Activated B cell treated with CpG ODN at 0.5 μM for 24 hours (primary cell): ENCODE results near the gene EGFLAM. TPM values are rescaled to one million over a fixed set of nuclear protein-coding genes. Genes with fewer than 3 reads are reported as not detected.

ENCODE experiments used
- ATAC-seq: fragments of 200-7000 bp; cut with Tn5 transposase; one replicate; pipeline ENCODE4 v1.10.0; 2021; ENCODE audit warnings: low read depth, mild to moderate bottlenecking, moderate library complexity
- CTCF ChIA-PET: fragments of 350-600 bp; sonication (Branson Sonifier 250); formaldehyde crosslinking; loops from one replicate; lab custom pipeline; 2021; ENCODE audit warnings: antibody characterized with exemption; lab: Charles Lee
- POLR2A ChIA-PET: fragments of 350-600 bp; sonication (Branson Sonifier 250); formaldehyde crosslinking; loops from one replicate; lab custom pipeline; 2021; ENCODE audit warnings: antibody characterized with exemption; lab: Charles Lee
- DNase-seq: peaks from one replicate; pipeline ENCODE4 v3.0.0; 2022
- H3K27ac Mint-ChIP-seq: one replicate; pipeline ENCODE4 v1.8.0; 2020; ENCODE audit warnings: mixed read lengths
- H3K27me3 Mint-ChIP-seq: one replicate; pipeline ENCODE4 v1.8.0; 2021; ENCODE audit warnings: mixed read lengths
- H3K36me3 Mint-ChIP-seq: one replicate; pipeline ENCODE4 v1.8.0; 2021; ENCODE audit warnings: low read depth, mixed read lengths
- H3K4me1 Mint-ChIP-seq: one replicate; pipeline ENCODE4 v1.8.0; 2021; ENCODE audit warnings: mixed read lengths
- H3K4me3 Mint-ChIP-seq: one replicate; pipeline ENCODE4 v1.8.0; 2020; ENCODE audit warnings: mild to moderate bottlenecking, mixed read lengths
- H3K9me3 Mint-ChIP-seq: one replicate; pipeline ENCODE4 v1.8.0; 2020; ENCODE audit warnings: mixed read lengths
- intact Hi-C: fragments of 100-400 bp; cut with micrococcal nuclease; formaldehyde crosslinking; loops from one replicate; pipeline ENCODE4 v1.15.1; 2024
- total RNA-seq: library from RNA; stranded (reverse); gene quantifications from 2 replicates; pipeline ENCODE4 v1.2.3, GENCODE V29; 2022
- TF ChIP-seq, protein P1 (sequence below): fragments of 200-600 bp; IDR thresholded peaks from one replicate; pipeline ENCODE4 v1.8.0; 2022; ENCODE audit warnings: antibody characterized with exemption, mild to moderate bottlenecking

EGFLAM gene
- total RNA-seq, 1 donor from 2014 or later: not detected

- POLR2A ChIA-PET: no interaction called here
- ATAC-seq (no peak), DNase-seq (no peak)
- H3K4me3 Mint-ChIP-seq: no peak overlapping the region
- H3K9me3 Mint-ChIP-seq: no peaks in the 10 kb centered on the region
- no peaks in the 10 kb centered on the region for H3K36me3 Mint-ChIP-seq
- H3K4me1 Mint-ChIP-seq: no peaks in the 10 kb centered on the region
- intact Hi-C loops: no loop called here
- CTCF ChIA-PET: no interaction called here
- no peaks in the 10 kb centered on the region for H3K27me3 Mint-ChIP-seq
- H3K27ac Mint-ChIP-seq: no peak overlapping the region
- TF ChIP-seq, protein P1, sequence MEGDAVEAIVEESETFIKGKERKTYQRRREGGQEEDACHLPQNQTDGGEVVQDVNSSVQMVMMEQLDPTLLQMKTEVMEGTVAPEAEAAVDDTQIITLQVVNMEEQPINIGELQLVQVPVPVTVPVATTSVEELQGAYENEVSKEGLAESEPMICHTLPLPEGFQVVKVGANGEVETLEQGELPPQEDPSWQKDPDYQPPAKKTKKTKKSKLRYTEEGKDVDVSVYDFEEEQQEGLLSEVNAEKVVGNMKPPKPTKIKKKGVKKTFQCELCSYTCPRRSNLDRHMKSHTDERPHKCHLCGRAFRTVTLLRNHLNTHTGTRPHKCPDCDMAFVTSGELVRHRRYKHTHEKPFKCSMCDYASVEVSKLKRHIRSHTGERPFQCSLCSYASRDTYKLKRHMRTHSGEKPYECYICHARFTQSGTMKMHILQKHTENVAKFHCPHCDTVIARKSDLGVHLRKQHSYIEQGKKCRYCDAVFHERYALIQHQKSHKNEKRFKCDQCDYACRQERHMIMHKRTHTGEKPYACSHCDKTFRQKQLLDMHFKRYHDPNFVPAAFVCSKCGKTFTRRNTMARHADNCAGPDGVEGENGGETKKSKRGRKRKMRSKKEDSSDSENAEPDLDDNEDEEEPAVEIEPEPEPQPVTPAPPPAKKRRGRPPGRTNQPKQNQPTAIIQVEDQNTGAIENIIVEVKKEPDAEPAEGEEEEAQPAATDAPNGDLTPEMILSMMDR: no peak
Measured at GRCh38 chr5:38290028-38290653, 31.8 kb downstream of the EGFLAM start.

DNA sequence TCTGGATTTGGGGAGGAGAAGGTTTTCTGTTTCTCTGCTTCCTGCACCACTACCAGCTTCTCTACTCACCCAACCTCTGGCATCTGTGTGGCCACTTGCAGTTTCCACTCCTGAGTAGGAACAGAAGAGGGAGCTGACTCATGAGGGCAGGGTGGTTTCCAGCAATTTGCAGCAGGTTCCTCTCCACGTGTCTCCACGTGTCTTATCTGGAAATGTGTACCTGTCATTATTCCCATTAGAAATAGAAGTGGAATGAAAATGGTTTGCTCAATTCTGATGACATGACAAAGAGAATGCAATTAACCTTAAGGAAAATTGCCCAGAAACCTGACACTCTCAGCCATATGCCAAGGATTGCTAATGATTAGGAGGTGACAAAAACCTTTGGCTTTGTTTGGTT is 33.0 kb downstream of the EGFLAM start:
- Mint-ChIP-seq H3K4me3 (no peak overlapping the region), H3K9me3 (no peaks in the 10 kb centered on the region), H3K4me1 (no peaks in the 10 kb centered on the region), H3K27me3 (no peaks in the 10 kb centered on the region), H3K27ac (no peak overlapping the region), H3K36me3 (no peaks in the 10 kb centered on the region)
- no peak for ATAC-seq
- no peak for DNase-seq
- TF ChIP-seq, protein P1: no peak
- POLR2A ChIA-PET: no interaction called here
- CTCF ChIA-PET: no interaction called here
- intact Hi-C loops: no loop called here

DNA sequence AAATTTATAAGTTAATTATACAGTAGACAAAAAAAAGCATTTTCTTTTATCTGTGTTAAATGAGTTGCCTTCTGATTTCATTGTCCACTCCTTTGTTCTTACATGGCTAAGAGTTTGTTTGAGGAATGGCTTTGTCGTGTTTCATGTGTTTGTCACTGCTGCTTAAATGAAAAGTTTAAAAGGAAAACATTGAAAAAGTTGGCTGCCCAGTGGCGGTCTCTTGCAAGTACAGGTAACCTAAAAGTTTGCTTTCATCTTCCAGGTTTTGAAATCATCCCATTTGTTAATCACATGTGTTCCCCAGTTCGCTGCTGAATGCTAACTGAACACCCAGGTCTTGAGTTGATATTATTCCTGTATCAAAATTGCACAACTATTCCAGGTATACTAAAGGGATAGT is 33.9 kb downstream of the EGFLAM start:
- H3K4me3 Mint-ChIP-seq: no peak overlapping the region
- no peaks in the 10 kb centered on the region for H3K27me3 Mint-ChIP-seq
- TF ChIP-seq, protein P1: no peak
- ChIA-PET CTCF (no interaction called here), POLR2A (no interaction called here)
- DNase-seq: no peak
- intact Hi-C loops: no loop called here
- no peaks in the 10 kb centered on the region for H3K4me1 Mint-ChIP-seq
- no peaks in the 10 kb centered on the region for H3K9me3 Mint-ChIP-seq
- no peak overlapping the region for H3K27ac Mint-ChIP-seq
- no peaks in the 10 kb centered on the region for H3K36me3 Mint-ChIP-seq
- ATAC-seq: no peak

- Mint-ChIP-seq H3K4me1 (no peaks in the 10 kb centered on the region), H3K9me3 (no peaks in the 10 kb centered on the region), H3K27me3 (no peaks in the 10 kb centered on the region), H3K27ac (no peak overlapping the region), H3K36me3 (no peaks in the 10 kb centered on the region), H3K4me3 (no peak overlapping the region)
- CTCF ChIA-PET: no interaction called here
- TF ChIP-seq, protein P1: no peak
- POLR2A ChIA-PET: no interaction called here
- intact Hi-C loops: no loop called here
- ATAC-seq: no peak
- no peak for DNase-seq
Measured at GRCh38 chr5:38295751-38296150, 37.4 kb downstream of the EGFLAM start.

- Mint-ChIP-seq H3K4me1 (no peaks in the 10 kb centered on the region), H3K27me3 (no peaks in the 10 kb centered on the region), H3K4me3 (no peak overlapping the region), H3K36me3 (no peaks in the 10 kb centered on the region), H3K9me3 (peaks cover 4% of the 10 kb centered on the region), H3K27ac (no peak overlapping the region)
- ChIA-PET POLR2A (no interaction called here), CTCF (no interaction called here)
- no peak for ATAC-seq
- intact Hi-C loops: no loop called here
- no peak for DNase-seq
- TF ChIP-seq, protein P1: no peak
Measured at GRCh38 chr5:38297830-38298608, 39.7 kb downstream of the EGFLAM start.
